A673 (cell line): ENCODE results near the gene YTHDF2.

Experiments used
- CTCF ChIP-seq: fragments of 300-800, 200-600 bp; sonication (generic); conservative IDR thresholded peaks from 2 replicates; pipeline ENCODE4 v1.5.1; 2017; ENCODE audit warnings: low read depth, mild to moderate bottlenecking, antibody characterized with exemption, low read length, moderate library complexity, mixed read lengths
- EZH2 ChIP-seq: fragments of 200-600 bp; sonication (generic); IDR thresholded peaks from 2 replicates; pipeline ENCODE4 v1.6.1; 2017; ENCODE audit warnings: borderline replicate concordance, low read depth, mild to moderate bottlenecking, mixed read lengths, antibody characterized with exemption, low read length; ENCODE audit not compliant: poor library complexity, severe bottlenecking

GRCh38 chr1:28735961-28736449 is 735 bp upstream of the YTHDF2 start:
- no peak for TF ChIP-seq CTCF
- TF ChIP-seq EZH2, result no peak
